GM12878 (cell line): ENCODE results near the gene PCARE. TPM values are rescaled to one million over a fixed set of nuclear protein-coding genes. Genes with fewer than 3 reads are reported as not detected.

ENCODE experiments used
- EP300 ChIP-seq, 2 experiments: fragments of 150-350 bp in 1 of 2; IDR thresholded peaks; 2 replicates each; pipeline ENCODE4 v1.6.1; 2011 to 2012; ENCODE audit warnings: low read depth in 2 of 2, low read length in 2 of 2, borderline replicate concordance in 1 of 2, improper control_type of control experiment in 1 of 2, inconsistent platforms in 1 of 2; ENCODE audit not compliant: control insufficient read depth in 1 of 2
- EZH2 ChIP-seq: IDR thresholded peaks from 2 replicates; pipeline ENCODE4 v1.6.1; 2012; ENCODE audit warnings: low read depth, mild to moderate bottlenecking, control low read depth, inconsistent platforms, low read length, borderline replicate concordance; ENCODE audit not compliant: control insufficient read depth
- GATAD2B ChIP-seq: fragments of 450-650 bp; conservative IDR thresholded peaks from 2 replicates; pipeline ENCODE4 v1.6.1; 2017; ENCODE audit warnings: low read depth, mild to moderate bottlenecking, moderate library complexity
- IKZF2 ChIP-seq, 2 experiments: fragments of 450-650 bp; IDR thresholded peaks; 2 replicates each; pipeline ENCODE4 v1.6.1; 2017; ENCODE audit warnings: mild to moderate bottlenecking in 2 of 2, moderate library complexity in 2 of 2
- JUNB ChIP-seq: IDR thresholded peaks from 2 replicates; pipeline ENCODE4 v1.6.1; 2016; ENCODE audit warnings: antibody characterized with exemption, mild to moderate bottlenecking
- KLF5 ChIP-seq: fragments of 450-650 bp; IDR thresholded peaks from 2 replicates; pipeline ENCODE4 v1.6.1; 2014; ENCODE audit warnings: mild to moderate bottlenecking; ENCODE audit not compliant: partially characterized antibody
- MTA2 ChIP-seq: fragments of 450-650 bp; IDR thresholded peaks from 2 replicates; pipeline ENCODE4 v1.6.1; 2016; ENCODE audit warnings: low read depth, mild to moderate bottlenecking, moderate library complexity
- MYB ChIP-seq: fragments of 150-350 bp; IDR thresholded peaks from 2 replicates; pipeline ENCODE4 v1.6.1; 2014; ENCODE audit warnings: mild to moderate bottlenecking, low read depth, low read length, borderline replicate concordance
- NFYB ChIP-seq: IDR thresholded peaks from 2 replicates; pipeline ENCODE4 v1.6.1; 2011; ENCODE audit warnings: low read depth, mild to moderate bottlenecking, low read length, improper control_type of control experiment, moderate library complexity; ENCODE audit not compliant: insufficient read depth
- NR2F1 ChIP-seq: fragments of 450-650 bp; conservative IDR thresholded peaks from 2 replicates; pipeline ENCODE4 v1.6.1; 2017; ENCODE audit warnings: mild to moderate bottlenecking
- NRF1 ChIP-seq: conservative IDR thresholded peaks from 2 replicates; pipeline ENCODE4 v1.6.1; 2011; ENCODE audit warnings: mild to moderate bottlenecking, low read depth, low read length, improper control_type of control experiment
- POLR2A ChIP-seq: IDR thresholded peaks from 2 replicates; pipeline ENCODE4 v1.6.1; 2011; ENCODE audit warnings: low read depth, mild to moderate bottlenecking, low read length
- POU2F2 ChIP-seq: IDR thresholded peaks from 3 replicates; pipeline ENCODE4 v1.6.1; 2011; ENCODE audit warnings: low read depth, mild to moderate bottlenecking, low read length, borderline replicate concordance
- RAD21 ChIP-seq: IDR thresholded peaks from 2 replicates; pipeline ENCODE4 v1.6.1; 2011; ENCODE audit warnings: mild to moderate bottlenecking, low read depth, low read length, moderate library complexity; ENCODE audit not compliant: insufficient read depth
- SIN3A ChIP-seq: IDR thresholded peaks from 2 replicates; pipeline ENCODE4 v1.6.1; 2012; ENCODE audit warnings: low read depth, low read length, improper control_type of control experiment
- SMARCA5 ChIP-seq: fragments of 450-650 bp; IDR thresholded peaks from 2 replicates; pipeline ENCODE4 v1.6.1; 2017; ENCODE audit warnings: mild to moderate bottlenecking
- SUPT20H ChIP-seq: IDR thresholded peaks from 2 replicates; pipeline ENCODE4 v1.6.1; 2011; ENCODE audit warnings: low read depth, mild to moderate bottlenecking, low read length, moderate library complexity, borderline replicate concordance; ENCODE audit not compliant: control insufficient read depth
- TCF12 ChIP-seq: IDR thresholded peaks from 2 replicates; pipeline ENCODE4 v1.6.1; 2011; ENCODE audit warnings: low read depth, mild to moderate bottlenecking, low read length
- YY1 ChIP-seq: IDR thresholded peaks from 2 replicates; pipeline ENCODE4 v1.6.1; 2011; ENCODE audit warnings: low read depth, mild to moderate bottlenecking, low read length
- polyA plus RNA-seq, 11 experiments: library from polyadenylated mRNA; depleted of rRNA in 4 of 11; unstranded in 6 of 11; stranded (reverse) in 5 of 11; fragments of >200 nt; fragmentation: Nextera tagmentation in 4 of 11; fragmentation: Illumina TruSeq in 1 of 11; extraction: Ambion mirVana in 4 of 11; extraction: Trizol in 1 of 11; gene quantifications; 1 replicate in 1 of 11; 2 replicates in 10 of 11; pipeline versions ENCODE4 v1.2.1 to v1.2.3, GENCODE V29; 2011 to 2016; ENCODE audit warnings: inconsistent platforms in 2 of 11, missing spikeins in 2 of 11, low read depth in 1 of 11
- total RNA-seq, 4 experiments: library from RNA; depleted of rRNA in 3 of 4; stranded (reverse); fragments of >200 nt in 3 of 4; fragmentation: Illumina TruSeq in 1 of 4; extraction: Trizol in 1 of 4; gene quantifications; 2 replicates each; pipeline versions ENCODE4 v1.2.1 to v1.2.3, GENCODE V29; 2013 to 2021
- TF ChIP-seq, protein P1 (sequence below): fragments of 450-650 bp; IDR thresholded peaks from 2 replicates; pipeline ENCODE4 v1.6.1; 2017; ENCODE audit warnings: antibody characterized with exemption, mild to moderate bottlenecking, moderate library complexity
- TF ChIP-seq, protein P2 (sequence below): fragments of 450-650 bp; conservative IDR thresholded peaks from 2 replicates; pipeline ENCODE4 v1.6.1; 2017; ENCODE audit warnings: mild to moderate bottlenecking, moderate library complexity

PCARE gene
- total and polyA plus RNA-seq, 10 of the 15 experiments (the other 5 are each of a cell fraction or from before 2014, with no cell fraction given), result 0.04 to 0.08 (median 0.06) TPM; not detected in 5

DNA sequence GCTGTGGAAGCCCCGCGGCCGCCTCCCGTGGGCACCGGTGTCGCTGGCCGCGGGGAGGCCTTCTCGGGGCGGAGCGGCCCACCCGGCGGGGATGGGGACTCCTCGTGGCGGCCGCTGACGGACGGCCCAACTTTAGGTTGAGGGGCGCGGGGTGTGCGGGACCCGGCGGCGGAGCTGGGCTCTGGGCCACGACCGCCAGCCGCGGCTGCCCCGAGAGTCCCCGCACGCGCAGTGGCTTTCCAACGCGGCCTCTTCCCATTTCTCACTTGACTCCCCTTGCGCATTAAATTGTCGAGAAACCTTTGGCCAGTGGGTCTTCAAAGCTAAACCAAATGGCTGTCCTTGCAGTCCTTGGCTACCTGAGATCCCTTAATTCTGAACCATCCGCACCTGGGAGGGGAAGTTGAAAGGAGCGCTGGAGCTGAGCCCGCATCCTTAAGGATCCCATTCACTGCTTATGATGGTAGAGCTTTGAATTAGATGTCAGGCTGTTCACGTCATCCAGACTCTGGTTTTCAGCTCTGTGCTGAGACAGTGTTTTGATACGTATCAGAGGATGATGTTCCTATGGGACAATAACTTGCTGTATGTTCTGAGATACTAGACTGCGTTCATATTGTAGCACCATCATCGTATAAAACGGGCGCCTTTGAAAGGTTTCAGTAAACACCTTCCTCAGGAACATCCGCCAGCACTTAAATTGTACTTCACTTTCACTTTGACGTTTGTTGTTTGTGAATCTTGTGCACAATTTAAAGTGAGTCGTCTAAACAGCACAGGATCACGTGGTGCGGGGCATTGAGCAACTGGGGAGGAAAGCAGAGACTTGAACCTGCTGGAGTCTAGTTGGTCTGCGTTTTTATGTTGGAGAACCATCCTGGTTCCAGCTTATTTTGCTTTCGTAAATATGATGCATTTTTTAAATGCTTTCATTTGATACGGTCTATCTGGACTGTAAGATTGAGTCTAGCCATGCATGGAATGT is 41.8 kb upstream of the PCARE start (continued):
- TF ChIP-seq NRF1 (no peak), MYB (no peak), SUPT20H (no peak), IKZF2 (IDR thresholded peaks at IDR 0.05) (peak; percentile 48 to 61; a peak in 2 of 4 replicates), YY1 (no peak), EP300 (IDR thresholded peaks at IDR 0.05; ENCODE audit: borderline replicate concordance in 1 of 2, control insufficient read depth in 1 of 2, low read depth in 2 of 2, low read length in 2 of 2) (no peak), POLR2A (peak; percentile 51; the same call in 1 of the 2 replicates), JUNB (peak; percentile 40; the same call in 1 of the 2 replicates), SMARCA5 (no peak), NR2F1 (no peak), POU2F2 (no peak), MTA2 (peak; percentile 25; the same call in 1 of the 2 replicates), RAD21 (no peak), GATAD2B (no peak), KLF5 (no peak), EZH2 (no peak), SIN3A (no peak), TCF12 (no peak), NFYB (no peak)
- TF ChIP-seq, protein P1, sequence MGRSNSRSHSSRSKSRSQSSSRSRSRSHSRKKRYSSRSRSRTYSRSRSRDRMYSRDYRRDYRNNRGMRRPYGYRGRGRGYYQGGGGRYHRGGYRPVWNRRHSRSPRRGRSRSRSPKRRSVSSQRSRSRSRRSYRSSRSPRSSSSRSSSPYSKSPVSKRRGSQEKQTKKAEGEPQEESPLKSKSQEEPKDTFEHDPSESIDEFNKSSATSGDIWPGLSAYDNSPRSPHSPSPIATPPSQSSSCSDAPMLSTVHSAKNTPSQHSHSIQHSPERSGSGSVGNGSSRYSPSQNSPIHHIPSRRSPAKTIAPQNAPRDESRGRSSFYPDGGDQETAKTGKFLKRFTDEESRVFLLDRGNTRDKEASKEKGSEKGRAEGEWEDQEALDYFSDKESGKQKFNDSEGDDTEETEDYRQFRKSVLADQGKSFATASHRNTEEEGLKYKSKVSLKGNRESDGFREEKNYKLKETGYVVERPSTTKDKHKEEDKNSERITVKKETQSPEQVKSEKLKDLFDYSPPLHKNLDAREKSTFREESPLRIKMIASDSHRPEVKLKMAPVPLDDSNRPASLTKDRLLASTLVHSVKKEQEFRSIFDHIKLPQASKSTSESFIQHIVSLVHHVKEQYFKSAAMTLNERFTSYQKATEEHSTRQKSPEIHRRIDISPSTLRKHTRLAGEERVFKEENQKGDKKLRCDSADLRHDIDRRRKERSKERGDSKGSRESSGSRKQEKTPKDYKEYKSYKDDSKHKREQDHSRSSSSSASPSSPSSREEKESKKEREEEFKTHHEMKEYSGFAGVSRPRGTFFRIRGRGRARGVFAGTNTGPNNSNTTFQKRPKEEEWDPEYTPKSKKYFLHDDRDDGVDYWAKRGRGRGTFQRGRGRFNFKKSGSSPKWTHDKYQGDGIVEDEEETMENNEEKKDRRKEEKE, result no peak
- TF ChIP-seq, protein P2, sequence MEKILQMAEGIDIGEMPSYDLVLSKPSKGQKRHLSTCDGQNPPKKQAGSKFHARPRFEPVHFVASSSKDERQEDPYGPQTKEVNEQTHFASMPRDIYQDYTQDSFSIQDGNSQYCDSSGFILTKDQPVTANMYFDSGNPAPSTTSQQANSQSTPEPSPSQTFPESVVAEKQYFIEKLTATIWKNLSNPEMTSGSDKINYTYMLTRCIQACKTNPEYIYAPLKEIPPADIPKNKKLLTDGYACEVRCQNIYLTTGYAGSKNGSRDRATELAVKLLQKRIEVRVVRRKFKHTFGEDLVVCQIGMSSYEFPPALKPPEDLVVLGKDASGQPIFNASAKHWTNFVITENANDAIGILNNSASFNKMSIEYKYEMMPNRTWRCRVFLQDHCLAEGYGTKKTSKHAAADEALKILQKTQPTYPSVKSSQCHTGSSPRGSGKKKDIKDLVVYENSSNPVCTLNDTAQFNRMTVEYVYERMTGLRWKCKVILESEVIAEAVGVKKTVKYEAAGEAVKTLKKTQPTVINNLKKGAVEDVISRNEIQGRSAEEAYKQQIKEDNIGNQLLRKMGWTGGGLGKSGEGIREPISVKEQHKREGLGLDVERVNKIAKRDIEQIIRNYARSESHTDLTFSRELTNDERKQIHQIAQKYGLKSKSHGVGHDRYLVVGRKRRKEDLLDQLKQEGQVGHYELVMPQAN, result no peak
